Gastroesophageal sphincter (tissue), 4 donors: Measurements from ENCODE around the gene KIF20B. TPM values are rescaled to one million over a fixed set of nuclear protein-coding genes. Genes with fewer than 3 reads are reported as not detected.

Experiments
- ATAC-seq: fragments of 150-250 bp; one replicate; pipeline ENCODE4 v1.9.1; 2016; ENCODE audit warnings: mild to moderate bottlenecking, moderate library complexity
- H3K27ac ChIP-seq, 4 donors: fragments of 200-600 bp; sonication (generic) in 3 of 4; 1 replicate in 3 of 4; 2 replicates in 1 of 4; pipeline ENCODE4 v1.5.1; 2016 to 2019
- H3K27me3 ChIP-seq: fragments of 200-600 bp; sonication (generic); one replicate; pipeline ENCODE4 v1.5.1; 2019
- H3K36me3 ChIP-seq, 2 donors: fragments of 200-600 bp; sonication (generic); one replicate each; pipeline ENCODE4 v1.5.1; 2019; ENCODE audit warnings: control low read depth in 1 of 2
- H3K4me1 ChIP-seq, 3 donors: fragments of 200-600 bp; sonication (generic); 1 replicate in 2 of 3; 2 replicates in 1 of 3; pipeline ENCODE4 v1.5.1; 2016 to 2019; ENCODE audit warnings: control low read depth in 2 of 3
- H3K4me3 ChIP-seq, 2 donors: fragments of 200-600 bp; sonication (generic); one replicate each; pipeline ENCODE4 v1.5.1; 2019; ENCODE audit warnings: mild to moderate bottlenecking in 1 of 2, moderate library complexity in 1 of 2
- H3K9me3 ChIP-seq, 3 donors: fragments of 200-600 bp; sonication (generic); one replicate each; pipeline ENCODE4 v1.5.1; 2017 to 2019; ENCODE audit warnings: control low read depth in 2 of 3
- EP300 ChIP-seq: sonication (generic); formaldehyde crosslinking; IDR thresholded peaks from one replicate; pipeline ENCODE4 v1.6.1; 2017; ENCODE audit warnings: antibody characterized with exemption, mild to moderate bottlenecking
- POLR2A ChIP-seq, 2 donors: fragments of 450-650 bp; IDR thresholded peaks; one replicate each; pipeline ENCODE4 v1.6.1; 2017; ENCODE audit warnings: antibody characterized with exemption in 2 of 2, mild to moderate bottlenecking in 2 of 2, moderate library complexity in 1 of 2
- POLR2AphosphoS5 ChIP-seq: sonication (generic); formaldehyde crosslinking; IDR thresholded peaks from one replicate; pipeline ENCODE4 v1.6.1; 2017; ENCODE audit warnings: antibody characterized with exemption
- WGBS, 2 donors: methylation state at CpG; one replicate each; pipeline ENCODE4 v1.1.5; 2018; ENCODE audit warnings: low coverage in 1 of 2; 5-methylcytosine and 5-hydroxymethylcytosine counted together
- total RNA-seq, 4 donors: library from RNA; depleted of rRNA; stranded (reverse); fragments of >200 nt; gene quantifications; one replicate each; pipeline ENCODE4 v1.1.0, GENCODE V29; 2016
- TF ChIP-seq, protein P1 (sequence below), 4 experiments: fragments of 200-600 bp in 2 of 4; fragments of 450-650 bp in 2 of 4; sonication (generic) in 1 of 4; IDR thresholded peaks; one replicate each; pipeline ENCODE4 v1.5.1; 2017 to 2019; ENCODE audit warnings: antibody characterized with exemption in 4 of 4, mild to moderate bottlenecking in 2 of 4, moderate library complexity in 2 of 4

Gene KIF20B
- total RNA-seq, 4 donors from 2014 or later: 2.4 to 3.0 (median 2.9) TPM

DNA sequence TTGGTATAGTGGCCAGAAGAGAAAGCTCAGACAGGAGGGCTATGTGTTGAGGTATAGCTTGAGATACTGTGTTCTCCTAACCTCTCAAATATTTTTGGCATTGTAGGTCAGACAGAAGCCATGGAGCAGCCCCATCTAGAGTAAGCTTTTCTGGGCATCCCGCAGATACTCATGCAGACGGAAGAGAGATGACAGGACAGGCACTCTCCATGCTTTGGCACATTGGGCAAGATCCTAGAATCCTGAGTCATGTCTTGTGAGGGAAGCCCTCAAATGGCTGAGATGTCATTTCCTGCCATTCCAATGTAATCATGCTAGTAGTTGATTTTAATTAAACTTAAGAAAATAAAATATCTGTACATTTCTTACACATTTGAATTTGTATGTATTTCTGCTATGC lies 16.8 kb upstream of the KIF20B start:
- no peaks in the 10 kb centered on the region for H3K36me3 ChIP-seq
- no peaks in the 10 kb centered on the region for H3K4me1 ChIP-seq
- no peaks in the 10 kb centered on the region for H3K9me3 ChIP-seq
- TF ChIP-seq, protein P1, sequence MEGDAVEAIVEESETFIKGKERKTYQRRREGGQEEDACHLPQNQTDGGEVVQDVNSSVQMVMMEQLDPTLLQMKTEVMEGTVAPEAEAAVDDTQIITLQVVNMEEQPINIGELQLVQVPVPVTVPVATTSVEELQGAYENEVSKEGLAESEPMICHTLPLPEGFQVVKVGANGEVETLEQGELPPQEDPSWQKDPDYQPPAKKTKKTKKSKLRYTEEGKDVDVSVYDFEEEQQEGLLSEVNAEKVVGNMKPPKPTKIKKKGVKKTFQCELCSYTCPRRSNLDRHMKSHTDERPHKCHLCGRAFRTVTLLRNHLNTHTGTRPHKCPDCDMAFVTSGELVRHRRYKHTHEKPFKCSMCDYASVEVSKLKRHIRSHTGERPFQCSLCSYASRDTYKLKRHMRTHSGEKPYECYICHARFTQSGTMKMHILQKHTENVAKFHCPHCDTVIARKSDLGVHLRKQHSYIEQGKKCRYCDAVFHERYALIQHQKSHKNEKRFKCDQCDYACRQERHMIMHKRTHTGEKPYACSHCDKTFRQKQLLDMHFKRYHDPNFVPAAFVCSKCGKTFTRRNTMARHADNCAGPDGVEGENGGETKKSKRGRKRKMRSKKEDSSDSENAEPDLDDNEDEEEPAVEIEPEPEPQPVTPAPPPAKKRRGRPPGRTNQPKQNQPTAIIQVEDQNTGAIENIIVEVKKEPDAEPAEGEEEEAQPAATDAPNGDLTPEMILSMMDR (IDR thresholded peaks at IDR 0.05): no peak
- no peak for TF ChIP-seq POLR2A (IDR thresholded peaks at IDR 0.05)
- no peak for TF ChIP-seq EP300
- TF ChIP-seq POLR2AphosphoS5: no peak
- no peak overlapping the region for H3K27ac ChIP-seq
- ATAC-seq: no peak
- peaks cover 3% of the 10 kb centered on the region for H3K27me3 ChIP-seq
- H3K4me3 ChIP-seq: no peak overlapping the region
- no CpG with 5 or more reads among the region's 2 CpGs for WGBS, 2 donors

DNA sequence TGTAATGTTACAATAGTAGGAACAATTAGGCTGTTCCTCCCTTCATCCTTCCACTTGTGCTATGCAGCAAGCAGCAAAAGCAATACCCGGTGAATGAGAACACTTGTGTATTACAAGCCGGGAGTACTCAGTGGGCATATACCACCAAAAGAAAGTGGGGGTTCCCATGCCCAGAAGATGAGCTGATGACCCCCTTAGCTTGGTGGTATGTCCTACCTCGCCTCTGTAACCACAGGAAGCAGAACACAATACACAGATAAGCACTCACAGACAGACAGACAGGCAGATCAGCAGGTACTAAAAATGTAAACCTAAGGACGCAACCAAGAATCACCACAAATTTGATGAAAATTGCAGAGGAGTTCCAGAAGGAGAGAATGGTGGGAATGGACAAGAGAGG lies 15.5 kb upstream of the KIF20B start:
- no peak overlapping the region for H3K27ac ChIP-seq
- no peak for TF ChIP-seq EP300
- TF ChIP-seq POLR2AphosphoS5: no peak
- no peak for TF ChIP-seq POLR2A (IDR thresholded peaks at IDR 0.05)
- TF ChIP-seq, protein P1 (IDR thresholded peaks at IDR 0.05): no peak
- ATAC-seq: no peak
- no peaks in the 10 kb centered on the region for H3K27me3 ChIP-seq
- no peaks in the 10 kb centered on the region for H3K9me3 ChIP-seq
- no peaks in the 10 kb centered on the region for H3K4me1 ChIP-seq
- 100% methylated on average over 3 of the region's 4 CpGs for WGBS, 2 donors
- H3K4me3 ChIP-seq: no peak overlapping the region
- H3K36me3 ChIP-seq: no peaks in the 10 kb centered on the region

DNA sequence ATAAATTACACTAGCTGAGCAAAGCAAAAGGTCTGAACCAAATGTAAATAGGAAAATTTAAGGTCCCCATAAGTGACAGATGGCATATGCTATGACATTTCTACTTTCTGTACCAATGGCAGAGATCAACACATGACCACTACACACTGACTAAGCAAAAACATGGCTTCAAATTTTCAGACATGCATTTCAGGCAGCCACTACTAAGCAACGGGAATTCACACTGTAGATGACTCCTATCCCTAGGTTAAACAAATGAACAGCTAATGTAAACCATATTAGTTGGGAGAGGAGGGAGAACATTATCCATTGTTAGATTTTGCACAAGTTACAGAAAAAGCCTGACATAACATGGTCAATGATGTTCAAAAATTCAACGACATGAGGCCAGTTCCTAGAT lies 11.4 kb upstream of the KIF20B start:
- no peak for ATAC-seq
- H3K4me1 ChIP-seq: no peaks in the 10 kb centered on the region
- no peaks in the 10 kb centered on the region for H3K27me3 ChIP-seq
- WGBS, 2 donors: 59 to 100% methylated on average over 1 to 2 of the region's 2 CpGs
- H3K27ac ChIP-seq: no peak overlapping the region
- H3K9me3 ChIP-seq: no peaks in the 10 kb centered on the region
- no peaks in the 10 kb centered on the region for H3K36me3 ChIP-seq
- TF ChIP-seq EP300 (no peak), POLR2AphosphoS5 (no peak)
- H3K4me3 ChIP-seq: no peak overlapping the region

DNA sequence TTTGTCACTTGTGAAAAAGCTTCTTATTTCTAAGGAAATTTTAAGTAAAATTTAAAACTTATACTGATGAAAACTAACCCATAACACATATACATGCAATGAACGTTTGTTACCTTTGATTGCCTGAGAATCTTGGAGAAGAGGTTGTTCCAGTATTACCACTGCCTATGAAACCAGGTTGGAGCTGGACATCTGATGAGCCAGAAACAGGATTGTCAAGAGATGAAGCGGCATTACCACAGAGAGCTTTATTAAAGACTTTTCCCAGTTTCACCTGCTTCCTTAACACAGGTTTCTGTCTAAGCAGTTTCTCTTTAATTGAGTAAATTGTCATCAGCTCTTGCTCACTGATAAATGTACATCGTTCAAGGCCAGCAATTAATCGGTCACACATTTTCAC lies 9.0 kb upstream of the KIF20B start:
- TF ChIP-seq POLR2A (IDR thresholded peaks at IDR 0.05) (no peak), POLR2AphosphoS5 (no peak), EP300 (no peak)
- TF ChIP-seq, protein P1 (IDR thresholded peaks at IDR 0.05): no peak
- H3K4me3 ChIP-seq: no peak overlapping the region
- no peaks in the 10 kb centered on the region for H3K36me3 ChIP-seq
- no peaks in the 10 kb centered on the region for H3K4me1 ChIP-seq
- WGBS, 2 donors: 89 to 91% methylated on average over 4 of the region's 4 CpGs
- no peaks in the 10 kb centered on the region for H3K9me3 ChIP-seq
- no peak overlapping the region for H3K27ac ChIP-seq
- no peak for ATAC-seq
- H3K27me3 ChIP-seq: no peaks in the 10 kb centered on the region

DNA sequence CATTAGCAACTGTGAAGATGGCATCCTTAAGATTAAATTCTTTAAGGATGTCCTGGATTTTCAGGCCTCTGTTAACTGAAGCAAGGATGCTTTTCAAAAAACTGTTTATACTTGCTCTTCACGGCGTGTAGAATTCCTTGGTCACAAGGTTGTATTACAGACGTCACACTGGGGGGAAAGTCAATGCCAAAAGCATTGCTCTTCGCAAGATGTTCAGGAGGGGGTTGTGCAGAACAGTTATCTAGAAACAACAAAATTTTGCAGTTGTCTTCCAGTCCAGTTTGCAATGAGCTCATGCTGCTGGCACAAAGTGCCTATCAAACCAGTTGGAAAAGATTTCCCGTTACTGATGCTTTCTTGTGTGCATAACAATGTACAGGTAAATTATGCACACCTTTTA lies 8.2 kb upstream of the KIF20B start:
- no peak overlapping the region for H3K27ac ChIP-seq
- H3K9me3 ChIP-seq: no peaks in the 10 kb centered on the region
- H3K4me1 ChIP-seq: no peaks in the 10 kb centered on the region
- WGBS, 2 donors: 91 to 93% methylated on average over 5 of the region's 5 CpGs
- no peaks in the 10 kb centered on the region for H3K36me3 ChIP-seq
- H3K27me3 ChIP-seq: no peaks in the 10 kb centered on the region
- no peak overlapping the region for H3K4me3 ChIP-seq
- TF ChIP-seq POLR2A (IDR thresholded peaks at IDR 0.05): no peak
- TF ChIP-seq, protein P1 (IDR thresholded peaks at IDR 0.05): no peak
- no peak for TF ChIP-seq POLR2AphosphoS5
- no peak for TF ChIP-seq EP300
- ATAC-seq: no peak
